HG03521 (cell line): ENCODE data around the gene RASSF8.

Source experiments
- ATAC-seq: cut with Tn5 transposase; IDR thresholded peaks from one replicate; pipeline ENCODE4 v1.9.1; 2021; ENCODE audit warnings: mild to moderate bottlenecking, moderate library complexity; ENCODE audit not compliant: unreplicated experiment

Gene RASSF8

DNA sequence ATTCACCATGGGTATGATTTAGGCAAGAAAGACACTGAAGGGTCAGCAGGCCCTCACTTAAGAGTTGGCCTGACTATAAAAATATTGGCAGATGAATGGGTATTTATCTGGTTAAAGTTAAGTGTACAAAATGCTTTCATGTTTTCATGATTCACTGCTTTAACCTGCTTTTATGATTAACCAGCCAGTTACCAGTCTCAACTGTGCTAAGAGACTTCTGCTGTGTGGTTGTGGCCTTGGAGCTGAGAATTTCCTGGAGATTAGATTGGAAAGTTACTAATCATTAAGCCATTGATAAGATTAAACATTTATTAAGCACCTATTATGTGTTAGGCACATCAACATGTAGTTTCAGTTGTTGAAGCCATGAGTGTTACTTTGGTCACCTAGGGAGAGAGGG, 68.9 kb downstream of the RASSF8 start:
- no peak for ATAC-seq

DNA sequence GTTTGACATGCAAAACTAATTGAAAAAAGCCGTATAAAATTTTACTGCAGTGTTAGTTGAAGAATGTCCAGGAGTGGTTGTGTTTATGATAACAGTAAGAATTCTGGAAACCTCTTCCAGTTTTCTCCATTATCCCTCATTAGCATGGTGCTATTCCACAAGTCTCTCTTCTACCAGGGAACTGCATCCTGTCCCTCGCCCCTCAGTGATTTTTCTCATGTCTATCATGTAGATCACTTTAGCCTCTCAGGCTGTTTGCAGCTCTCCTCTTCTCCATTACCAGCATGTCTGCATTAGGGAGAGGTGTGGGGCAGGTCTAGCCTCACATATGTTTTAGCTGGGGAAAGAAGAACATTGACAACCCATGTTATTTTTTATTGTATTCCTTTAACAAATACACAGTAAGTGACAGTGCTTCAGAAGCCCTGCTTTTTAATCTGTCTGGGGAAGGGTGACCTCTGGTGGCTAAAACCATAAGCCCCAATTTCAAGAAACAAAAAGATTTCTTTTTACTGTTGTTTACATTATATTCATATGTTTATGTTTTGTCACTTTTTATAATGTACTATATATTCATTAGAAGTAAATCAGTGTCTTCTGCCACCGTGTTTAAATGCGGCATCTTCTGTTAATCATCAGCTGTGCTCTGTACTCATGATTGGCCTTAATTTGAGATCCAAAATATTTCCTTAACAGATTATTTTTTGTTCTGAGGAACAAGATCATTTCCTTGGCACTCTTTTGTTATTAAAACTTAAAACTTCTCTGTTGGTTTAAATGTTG, 70.7 kb downstream of the RASSF8 start:
- no peak for ATAC-seq

DNA sequence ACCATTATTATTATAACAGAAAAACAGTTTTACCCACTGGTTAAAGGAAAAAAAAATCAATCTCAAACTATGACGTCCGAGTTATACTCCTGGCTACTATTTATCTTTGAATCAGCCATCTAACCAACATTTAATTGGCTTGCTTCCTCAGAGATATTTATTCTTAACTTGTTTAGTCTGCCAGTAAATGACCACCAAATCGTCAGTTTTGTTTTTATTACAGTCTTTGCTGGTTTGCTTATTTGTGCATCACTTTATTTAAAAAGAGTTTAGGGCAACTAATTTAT, 71.2 kb downstream of the RASSF8 start:
- ATAC-seq, result no peak

DNA sequence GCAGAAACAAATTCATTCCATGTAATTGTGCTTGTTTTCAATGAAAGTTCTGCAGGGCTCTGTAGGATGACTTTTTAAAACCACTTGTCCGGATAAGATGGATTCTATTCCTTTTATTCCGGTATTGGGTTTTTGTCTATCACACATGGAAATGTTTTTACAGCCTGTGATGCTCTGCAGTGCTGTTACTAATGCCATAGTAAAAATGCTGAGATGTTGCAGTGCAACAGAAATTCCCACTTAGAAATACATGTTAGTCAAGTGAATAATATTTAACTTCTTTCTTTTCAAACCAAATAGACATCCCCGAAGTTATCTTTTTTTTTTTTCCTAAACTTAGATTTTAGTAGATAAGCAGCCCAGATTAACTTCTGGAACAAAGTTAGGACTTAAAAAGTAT, 71.9 kb downstream of the RASSF8 start:
- no peak for ATAC-seq

DNA sequence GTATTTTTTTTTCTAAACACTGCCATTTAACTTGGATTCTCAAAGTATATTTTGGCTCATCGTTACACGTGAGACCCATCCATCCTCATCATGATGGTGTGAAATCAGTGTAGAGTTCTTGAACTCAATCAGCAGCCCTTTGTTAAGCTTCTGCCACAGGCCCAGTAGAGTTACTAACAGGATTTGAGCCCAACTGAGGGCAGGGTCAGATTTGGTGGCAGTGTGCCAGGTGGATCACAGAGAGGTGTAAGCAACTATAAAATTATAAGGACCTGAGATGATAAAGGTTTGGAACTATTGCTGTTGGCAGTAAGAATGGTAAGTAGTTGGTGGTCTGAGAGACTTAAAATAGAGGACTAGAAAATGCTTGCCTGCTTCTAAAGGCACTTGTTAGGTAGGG, 72.8 kb downstream of the RASSF8 start:
- no peak for ATAC-seq

DNA sequence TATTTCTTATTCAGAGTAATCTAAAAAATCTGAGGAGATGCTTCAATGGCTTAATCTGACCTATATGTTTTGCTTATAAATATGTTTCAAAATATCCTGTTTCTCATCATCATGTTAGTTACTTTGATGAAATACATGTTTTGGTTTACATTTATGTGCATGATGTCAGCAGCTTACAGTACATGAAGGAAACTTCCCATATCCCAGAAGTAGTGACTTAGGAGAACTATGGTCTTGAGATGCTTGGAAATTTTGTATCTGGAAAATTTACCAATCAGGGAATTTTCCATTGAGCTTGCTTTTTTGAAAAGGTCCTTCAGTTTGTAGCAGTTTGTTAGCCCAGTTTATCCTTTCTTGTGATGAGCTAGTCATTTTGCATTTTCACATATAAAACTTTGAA, 73.3 kb downstream of the RASSF8 start:
- no peak for ATAC-seq

DNA sequence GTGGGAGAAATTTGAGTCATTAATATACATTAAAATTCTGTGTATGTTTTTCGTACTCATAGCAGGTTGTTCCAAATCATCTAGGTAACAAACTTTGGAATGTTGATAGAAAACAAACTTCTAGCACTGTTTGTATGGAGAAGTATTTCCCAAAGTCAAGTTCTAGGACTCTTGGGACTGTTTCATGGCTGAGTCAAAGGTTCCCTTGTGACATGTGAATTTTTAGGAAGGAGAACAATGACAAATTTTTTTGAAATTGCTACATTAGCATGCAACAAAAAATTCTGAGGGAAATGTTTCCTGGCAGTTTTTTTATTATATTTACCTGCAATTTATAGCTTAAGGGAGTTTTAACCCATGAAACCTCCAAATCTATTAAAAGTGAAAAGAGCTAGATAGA, 73.8 kb downstream of the RASSF8 start:
- no peak for ATAC-seq

DNA sequence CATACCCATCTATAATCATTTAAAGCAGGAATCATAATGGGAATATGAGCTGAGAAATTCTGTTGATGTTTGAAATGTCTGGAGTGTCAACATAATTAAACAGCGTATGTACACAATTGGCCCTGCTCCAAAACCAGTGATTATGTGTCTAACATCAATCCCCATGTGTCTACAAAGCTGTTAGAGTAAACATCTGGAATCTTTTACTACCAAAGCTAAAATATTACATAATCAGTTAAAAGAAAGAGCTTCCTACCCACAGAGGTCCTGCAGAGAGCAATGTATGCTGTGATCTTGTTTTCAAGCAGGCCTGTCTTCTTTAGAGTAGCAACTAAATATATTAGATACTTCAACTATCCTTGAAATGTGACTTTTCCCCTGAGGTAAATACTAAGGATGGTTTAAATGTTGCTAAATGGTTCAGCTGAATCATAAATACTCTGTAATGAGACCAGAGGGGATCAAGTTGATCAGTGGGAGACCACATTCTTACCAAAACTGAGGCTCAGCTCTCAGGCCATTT, 74.3 kb downstream of the RASSF8 start:
- no peak for ATAC-seq

DNA sequence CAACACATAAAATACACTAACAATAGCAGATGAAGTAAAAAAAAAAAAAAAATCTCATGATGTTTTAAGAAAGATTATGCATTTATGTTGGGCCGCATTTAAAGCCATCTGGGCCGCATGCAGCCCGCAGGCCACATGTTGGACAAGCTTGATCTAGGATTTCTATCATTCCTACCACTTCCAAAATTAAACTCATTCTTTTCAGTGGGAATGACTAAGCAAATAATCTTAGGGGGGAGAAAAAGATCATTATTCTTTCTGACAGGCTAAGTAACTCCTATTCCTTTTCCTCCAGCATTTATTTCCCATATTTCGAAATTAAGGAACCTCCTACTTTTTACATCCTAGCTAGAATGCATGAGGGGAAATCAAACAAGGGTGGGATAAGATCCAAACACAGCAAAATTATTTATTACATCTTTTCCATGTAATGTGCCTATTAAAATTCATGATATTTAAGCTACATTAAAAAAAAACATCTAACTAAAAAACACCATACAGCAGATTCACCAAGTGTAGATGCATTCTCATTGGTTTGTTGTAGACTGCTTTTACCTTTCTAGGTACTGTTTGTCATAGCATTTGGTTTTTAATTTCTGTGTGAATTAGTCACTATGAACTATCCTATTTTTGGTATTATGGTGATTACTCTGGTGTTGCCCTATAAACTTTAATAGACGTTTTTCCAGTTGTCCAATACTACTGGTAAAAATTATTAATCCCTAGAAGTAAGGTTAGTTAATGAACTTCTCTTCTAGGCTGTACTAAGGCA, 76.1 kb downstream of the RASSF8 start:
- ATAC-seq, result no peak

DNA sequence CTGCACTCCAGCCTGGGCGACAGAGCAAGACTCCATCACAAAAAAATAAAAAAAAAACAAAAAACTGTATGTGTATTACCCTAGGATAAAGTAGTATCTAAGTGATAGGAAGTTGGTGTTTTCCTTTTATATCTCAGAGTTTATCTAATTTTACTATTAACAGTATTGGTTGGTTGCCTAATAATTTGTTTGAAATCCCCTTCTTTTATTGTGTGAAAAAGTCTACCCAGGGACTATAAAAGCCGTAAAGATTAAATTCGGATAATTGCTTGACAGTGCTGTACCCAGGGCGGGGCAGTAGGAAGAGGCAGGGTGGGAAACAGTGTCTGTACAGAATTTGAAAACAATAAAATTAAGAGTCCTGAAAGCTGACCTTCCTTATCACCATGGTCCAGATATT, 78.4 kb downstream of the RASSF8 start:
- ATAC-seq, result no peak

DNA sequence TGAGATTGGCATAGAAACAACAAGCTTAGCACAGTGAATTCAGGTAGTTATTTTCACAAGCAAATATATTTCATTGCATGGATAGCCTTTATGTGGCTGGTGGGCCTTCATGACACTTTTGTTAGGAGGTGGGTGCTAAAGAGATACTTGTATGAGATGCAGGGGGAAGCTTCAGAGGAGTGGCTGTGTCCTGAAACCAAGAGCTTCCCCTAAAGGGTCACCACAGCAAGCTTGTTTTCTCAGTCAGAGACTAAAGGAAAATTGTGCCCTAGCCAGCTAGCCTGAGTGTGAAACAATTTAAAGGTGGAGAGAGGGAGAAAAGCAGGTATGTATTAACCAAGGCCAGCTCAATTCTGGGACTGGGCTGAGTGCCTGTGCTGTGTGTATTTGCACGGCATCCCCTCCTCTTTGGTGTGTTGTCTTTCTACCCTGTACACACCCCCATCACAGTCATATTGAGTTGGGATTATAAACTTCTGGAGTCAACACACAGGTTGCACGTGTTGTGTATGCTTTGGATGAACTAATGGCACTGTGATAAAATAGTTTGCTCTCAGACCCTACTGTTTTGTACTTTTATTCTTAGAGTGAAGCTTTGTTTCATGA, 79.2 kb downstream of the RASSF8 start:
- ATAC-seq, result no peak

DNA sequence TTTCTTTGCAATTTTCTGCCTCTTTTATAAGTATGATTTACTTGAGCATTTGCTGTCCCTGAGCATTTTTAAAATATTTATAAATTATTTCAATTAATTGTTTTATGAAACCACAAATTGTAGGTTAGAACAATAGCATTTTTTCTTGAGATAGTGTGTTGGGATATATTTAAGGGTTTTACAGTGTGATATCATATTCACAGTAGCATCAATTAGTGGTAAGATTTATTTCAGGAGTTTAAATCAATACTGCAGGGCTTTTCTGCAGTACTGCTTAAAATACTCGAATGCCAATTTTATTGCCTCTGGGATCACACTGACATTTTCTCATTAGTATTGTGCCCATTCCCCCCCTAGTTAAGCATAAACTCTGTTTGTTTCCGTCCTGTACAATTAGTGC, 84.2 kb downstream of the RASSF8 start:
- no peak for ATAC-seq

DNA sequence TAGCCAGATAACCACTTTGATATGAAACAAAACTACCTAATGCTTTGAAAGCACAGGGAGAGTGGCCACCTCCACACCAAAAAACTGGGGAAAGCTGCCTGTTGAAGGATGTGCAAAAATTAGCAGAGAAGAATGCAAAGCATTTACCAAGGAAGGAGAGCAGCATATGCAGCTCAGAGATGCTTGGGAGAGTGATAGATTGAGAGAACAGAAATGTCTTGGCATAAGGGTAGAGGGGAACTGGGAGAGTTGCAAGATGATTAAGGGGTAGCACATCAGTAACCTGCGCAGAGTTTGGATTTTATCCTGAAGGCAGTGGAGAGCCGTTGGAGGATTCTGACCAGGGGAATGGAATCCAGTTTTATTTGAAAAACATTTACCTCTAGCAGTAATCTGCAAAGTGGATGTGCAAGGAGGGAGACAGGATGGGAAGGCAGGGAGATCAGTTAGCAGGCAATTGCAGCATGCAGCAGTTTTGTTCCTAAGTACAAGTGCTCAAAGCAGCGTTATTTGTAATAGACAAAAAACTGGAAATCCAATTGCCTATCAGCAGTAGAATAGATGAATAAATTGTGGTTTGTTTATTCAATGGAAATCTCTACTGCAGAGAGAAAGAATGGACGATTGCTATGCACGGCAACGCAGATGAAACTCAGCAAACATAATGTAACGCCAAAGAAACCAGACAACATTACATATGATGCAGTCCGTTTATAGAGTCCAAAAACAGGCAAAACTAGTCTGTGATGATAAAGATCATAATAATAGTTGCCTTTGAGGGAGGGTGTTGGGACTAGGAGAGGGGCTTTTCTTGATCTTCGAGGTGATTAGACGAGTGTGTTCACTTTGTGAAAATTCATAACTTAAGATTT, 84.9 kb downstream of the RASSF8 start:
- no peak for ATAC-seq

DNA sequence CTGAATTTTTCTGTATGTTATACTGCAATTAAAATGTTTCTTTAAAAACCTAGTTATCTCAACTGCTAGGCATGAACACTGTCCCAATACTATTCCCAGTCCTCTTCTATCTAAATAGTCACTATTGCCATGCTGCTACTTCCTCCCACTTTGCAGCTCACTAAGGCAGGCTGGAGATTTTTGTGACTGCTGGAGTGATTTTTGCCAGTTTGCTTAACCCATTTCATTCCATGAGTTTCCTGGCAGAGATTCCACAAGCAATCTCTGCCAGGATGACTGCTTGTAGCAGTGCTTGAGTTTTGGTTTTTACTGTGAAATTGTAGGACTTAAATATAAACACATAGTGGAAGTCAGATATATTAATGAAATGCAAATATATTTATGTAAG, 85.5 kb downstream of the RASSF8 start:
- ATAC-seq, result no peak

DNA sequence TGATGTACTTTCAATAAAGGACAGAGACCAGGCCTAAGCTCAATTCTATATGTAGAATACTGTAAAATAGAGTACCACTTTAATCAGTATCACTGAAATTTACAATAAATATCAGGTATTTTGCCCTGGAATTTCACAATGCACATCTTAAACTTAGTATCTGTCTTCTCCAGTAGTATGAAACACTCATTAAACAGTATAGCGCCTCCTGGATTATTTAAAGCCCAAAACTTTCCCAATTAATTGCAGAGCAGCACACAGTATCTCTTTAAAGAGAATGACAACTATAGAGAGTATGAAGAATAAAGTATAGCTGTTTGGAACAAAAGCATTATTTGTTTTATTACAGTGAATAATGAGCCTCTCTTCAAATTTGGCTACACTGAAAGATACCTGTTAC, 86.1 kb downstream of the RASSF8 start:
- no peak for ATAC-seq

DNA sequence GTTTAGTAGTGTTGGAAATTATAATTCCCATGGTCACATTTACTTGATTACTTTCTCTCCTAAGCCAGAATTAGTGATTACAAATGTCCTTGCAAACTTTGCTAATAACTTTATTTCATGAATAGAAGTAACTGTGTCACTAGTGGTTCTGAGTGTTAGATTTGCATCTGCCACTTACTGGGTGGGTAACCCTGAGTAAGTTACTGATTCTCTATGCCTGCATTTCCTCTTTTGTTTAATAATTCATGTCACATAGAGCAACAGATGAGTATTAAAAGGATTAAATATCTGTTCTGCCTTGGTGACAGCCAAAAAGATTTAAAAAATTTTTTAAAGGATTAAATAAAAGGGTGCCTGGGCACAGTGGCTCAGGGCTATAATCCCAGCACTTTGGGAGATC, 87.7 kb downstream of the RASSF8 start:
- no peak for ATAC-seq

DNA sequence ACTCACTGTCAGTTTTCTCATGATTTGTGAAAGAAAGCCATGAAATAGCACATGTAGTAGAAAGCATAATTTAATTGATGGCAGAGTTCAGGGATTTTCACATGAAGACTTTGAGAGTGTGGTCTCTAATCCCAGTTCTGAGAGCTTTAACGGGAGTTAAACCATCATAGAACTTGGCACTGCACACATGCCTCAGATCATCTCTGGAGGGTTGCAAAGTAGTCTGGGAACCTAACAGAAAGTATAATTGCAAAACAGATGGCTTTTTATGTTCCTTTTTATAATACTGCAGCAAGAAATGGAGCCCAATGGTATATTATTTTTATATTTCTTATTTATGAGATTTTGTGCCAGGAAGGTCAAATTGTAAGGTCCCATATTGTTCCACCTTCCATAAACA, 88.4 kb downstream of the RASSF8 start:
- no peak for ATAC-seq

DNA sequence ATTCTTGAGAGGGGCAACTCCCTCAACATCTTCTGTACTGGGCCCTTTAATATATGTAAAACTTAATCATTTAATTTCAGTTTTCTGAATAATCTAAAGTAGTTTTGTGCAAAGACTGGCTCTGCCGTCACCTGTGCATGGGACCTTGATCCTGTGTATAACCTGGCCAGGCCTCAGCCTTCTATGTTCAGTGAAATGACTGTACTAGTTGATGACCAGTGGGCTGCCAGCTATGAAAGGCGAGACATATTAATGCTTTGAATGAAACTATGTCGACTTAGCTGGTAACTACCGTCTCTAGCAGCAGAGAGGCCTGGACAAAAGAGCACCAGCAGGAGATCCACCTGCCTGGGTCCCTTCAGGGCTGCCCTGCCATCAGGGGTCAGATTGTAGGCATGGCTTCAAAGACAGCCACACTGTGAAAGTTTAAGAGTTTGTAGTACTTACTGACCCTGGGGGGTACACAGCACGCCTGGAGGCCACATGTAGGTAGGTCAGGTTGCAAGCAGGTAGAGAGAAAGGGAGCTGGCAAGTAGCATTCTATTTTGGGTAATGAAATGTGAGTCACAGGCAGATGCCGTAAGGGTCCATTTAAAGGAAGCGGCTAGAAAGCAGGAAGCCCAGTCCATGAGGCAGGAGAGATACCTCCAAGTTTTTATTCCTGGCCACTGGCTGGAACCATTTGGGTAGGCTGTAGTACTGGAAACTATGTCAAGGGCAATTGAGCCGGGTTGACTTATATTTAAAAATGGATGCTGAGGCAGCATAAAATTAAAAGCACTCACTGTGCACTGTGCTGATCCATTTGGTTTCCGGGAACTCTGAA, 89.1 kb downstream of the RASSF8 start:
- ATAC-seq, result no peak

DNA sequence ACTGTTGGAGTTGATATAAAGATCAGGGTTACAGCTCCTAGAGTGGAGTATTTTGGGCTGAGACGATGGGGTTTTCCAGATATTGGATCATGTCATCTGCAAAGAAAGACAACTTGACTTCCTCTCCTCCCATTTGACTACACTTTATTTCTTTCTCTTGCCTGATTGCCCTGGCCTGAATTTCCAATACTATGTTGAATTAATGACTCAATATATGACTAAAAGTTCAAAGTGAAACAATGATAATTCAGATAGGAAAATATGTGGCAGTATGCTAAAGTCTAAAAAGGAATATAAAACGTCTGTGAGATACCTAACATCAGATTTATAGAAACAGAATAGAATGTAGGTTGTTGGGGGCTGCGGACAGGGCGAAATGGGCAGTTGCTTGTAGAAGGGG, 94.2 kb downstream of the RASSF8 start:
- no peak for ATAC-seq

DNA sequence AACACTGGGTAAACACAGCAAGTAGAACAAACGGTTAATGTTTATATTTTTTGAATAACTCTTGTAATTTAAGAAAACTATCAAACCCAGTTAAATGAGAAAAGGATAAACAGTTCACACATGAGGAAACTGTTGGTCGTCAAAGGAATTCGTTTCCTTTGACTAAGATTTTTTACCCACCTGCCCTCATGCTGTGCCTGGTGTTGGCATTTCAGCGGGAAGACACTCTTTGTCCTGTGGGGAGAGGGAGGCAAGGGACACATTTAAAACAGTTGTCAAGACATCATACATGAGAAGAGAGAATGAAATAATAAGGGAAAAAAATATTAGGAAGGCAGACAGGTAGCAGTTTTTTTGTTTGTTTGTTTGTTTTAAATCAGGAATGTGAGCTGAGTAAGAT, 95.9 kb downstream of the RASSF8 start:
- no peak for ATAC-seq
